Skeletal muscle satellite cell (primary cell): ENCODE results near the gene NOXRED1. TPM values are rescaled to one million over a fixed set of nuclear protein-coding genes. Genes with fewer than 3 reads are reported as not detected.

Experiments used
- H3K27me3 ChIP-seq: 2 replicates; pipeline ENCODE4 v1.7.0; 2013; ENCODE audit warnings: low read length; ENCODE audit not compliant: control insufficient read depth, insufficient read depth
- H3K36me3 ChIP-seq: 2 replicates; pipeline ENCODE4 v1.7.0; 2013; ENCODE audit warnings: mild to moderate bottlenecking, control low read depth, low read length; ENCODE audit not compliant: insufficient read depth
- H3K4me1 ChIP-seq: 2 replicates; pipeline ENCODE4 v1.7.0; 2013; ENCODE audit warnings: low read length; ENCODE audit not compliant: control insufficient read depth, insufficient read depth
- H3K4me2 ChIP-seq: 2 replicates; pipeline ENCODE4 v1.7.0; 2013; ENCODE audit warnings: mild to moderate bottlenecking, low read length
- H3K4me3 ChIP-seq: 2 replicates; pipeline ENCODE4 v1.7.0; 2013; ENCODE audit warnings: low read length
- H3K9ac ChIP-seq: 2 replicates; pipeline ENCODE4 v1.7.0; 2013; ENCODE audit warnings: mild to moderate bottlenecking, low read depth, low read length, moderate library complexity
- H3K9me3 ChIP-seq: replicated peaks from 2 replicates; pipeline ENCODE4 v1.7.0; 2013; ENCODE audit warnings: mild to moderate bottlenecking, control low read depth, low read length
- small RNA-seq: library from RNA; depleted of rRNA; stranded (forward); fragments of <200 nt; gene quantifications from one replicate; pipeline ENCODE3, GENCODE V24; 2012

Gene NOXRED1

DNA sequence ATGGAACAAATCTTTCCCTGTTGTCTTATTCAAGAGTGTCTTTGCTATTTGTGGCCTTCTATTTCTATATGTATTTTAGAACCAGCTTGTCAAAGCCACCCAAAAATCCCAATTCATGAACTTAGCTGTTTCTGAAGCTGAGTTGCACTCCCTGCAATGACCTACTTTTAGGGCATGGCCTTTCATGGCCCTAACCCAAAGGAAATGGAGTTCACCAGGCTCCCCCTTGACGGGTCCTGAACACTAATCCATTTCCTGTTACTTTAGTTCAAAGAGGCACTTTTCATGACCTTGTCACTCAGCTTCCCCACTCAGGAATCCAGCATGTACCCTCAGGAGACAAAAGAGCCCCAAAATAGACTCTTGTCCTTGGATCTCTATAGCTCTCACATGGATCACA is 54.0 kb downstream of the NOXRED1 start:
- H3K4me3 ChIP-seq, result no peak overlapping the region
- peaks cover 14% of the 10 kb centered on the region for H3K4me1 ChIP-seq
- no peak overlapping the region for H3K9ac ChIP-seq
- no peaks in the 10 kb centered on the region for H3K36me3 ChIP-seq
- H3K9me3 ChIP-seq, result no peaks in the 10 kb centered on the region
- no peak overlapping the region for H3K4me2 ChIP-seq
- H3K27me3 ChIP-seq, result no peaks in the 10 kb centered on the region

DNA sequence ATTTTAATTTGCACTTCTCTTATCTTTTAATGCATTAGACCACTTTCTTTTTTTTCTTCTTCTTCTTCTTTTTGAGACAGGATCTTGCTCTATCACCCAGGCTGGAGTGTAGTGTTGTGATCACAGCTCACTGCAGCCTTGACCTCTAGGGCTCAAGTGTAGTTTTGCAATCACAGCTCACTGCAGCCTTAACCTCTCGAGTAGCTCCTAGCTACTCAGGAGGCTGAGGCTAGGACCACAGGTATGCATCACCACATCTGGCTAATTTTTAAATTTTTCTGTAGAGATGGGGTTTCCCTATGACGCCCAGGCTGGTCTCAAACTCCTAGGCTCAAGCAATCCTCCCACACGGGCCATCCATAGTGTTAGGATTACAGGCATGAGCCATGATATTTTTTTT is 59.2 kb downstream of the NOXRED1 start:
- Histone ChIP-seq H3K36me3 (no peaks in the 10 kb centered on the region), H3K27me3 (no peaks in the 10 kb centered on the region), H3K4me2 (no peak overlapping the region), H3K4me1 (no peaks in the 10 kb centered on the region), H3K9me3 (no peaks in the 10 kb centered on the region), H3K9ac (no peak overlapping the region), H3K4me3 (no peak overlapping the region)

DNA sequence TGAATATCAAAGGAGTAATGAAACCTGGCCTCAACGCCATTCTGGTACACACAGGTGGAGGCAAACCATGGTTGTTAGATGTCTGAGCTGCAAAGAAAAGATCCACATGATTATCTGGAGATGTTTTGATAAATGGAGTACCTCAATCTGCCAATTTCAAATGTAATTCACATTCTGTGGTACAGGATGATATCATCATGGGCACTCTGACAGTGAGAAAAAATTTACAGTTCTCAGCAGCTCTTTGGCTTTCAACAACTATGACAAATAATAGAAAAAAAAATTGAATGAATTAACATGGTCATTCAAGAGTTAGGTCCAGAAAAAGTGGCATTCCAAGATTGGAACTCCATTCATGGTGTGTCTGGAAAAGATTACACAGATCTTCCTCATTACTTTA is 63.7 kb downstream of the NOXRED1 start:
- no peaks in the 10 kb centered on the region for H3K9me3 ChIP-seq
- H3K4me1 ChIP-seq, result no peaks in the 10 kb centered on the region
- H3K27me3 ChIP-seq, result no peaks in the 10 kb centered on the region
- no peak overlapping the region for H3K4me2 ChIP-seq
- no peaks in the 10 kb centered on the region for H3K36me3 ChIP-seq
- no peak overlapping the region for H3K9ac ChIP-seq
- no peak overlapping the region for H3K4me3 ChIP-seq

DNA sequence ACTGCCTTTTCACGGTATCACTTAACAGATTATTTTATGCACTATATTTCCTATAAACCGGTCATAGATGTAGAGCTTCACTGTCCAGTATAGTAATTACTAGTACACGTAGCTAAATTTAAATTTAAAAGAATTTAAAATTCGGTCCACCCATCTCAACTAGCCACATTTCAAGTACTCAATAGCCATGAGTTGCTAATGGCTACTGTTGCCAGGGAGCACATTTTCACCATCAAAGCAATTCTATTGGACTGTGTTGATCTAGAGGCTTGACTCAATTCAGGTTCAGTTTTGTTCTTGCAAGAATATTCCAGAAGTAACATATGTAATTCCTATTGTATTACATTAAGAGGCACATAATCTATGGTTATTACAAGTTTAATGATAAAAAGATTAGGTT is 66.4 kb downstream of the NOXRED1 start:
- no peak overlapping the region for H3K4me3 ChIP-seq
- H3K9ac ChIP-seq, result no peak overlapping the region
- no peaks in the 10 kb centered on the region for H3K36me3 ChIP-seq
- no peaks in the 10 kb centered on the region for H3K27me3 ChIP-seq
- H3K9me3 ChIP-seq, result no peaks in the 10 kb centered on the region
- H3K4me2 ChIP-seq, result no peak overlapping the region
- no peaks in the 10 kb centered on the region for H3K4me1 ChIP-seq

DNA sequence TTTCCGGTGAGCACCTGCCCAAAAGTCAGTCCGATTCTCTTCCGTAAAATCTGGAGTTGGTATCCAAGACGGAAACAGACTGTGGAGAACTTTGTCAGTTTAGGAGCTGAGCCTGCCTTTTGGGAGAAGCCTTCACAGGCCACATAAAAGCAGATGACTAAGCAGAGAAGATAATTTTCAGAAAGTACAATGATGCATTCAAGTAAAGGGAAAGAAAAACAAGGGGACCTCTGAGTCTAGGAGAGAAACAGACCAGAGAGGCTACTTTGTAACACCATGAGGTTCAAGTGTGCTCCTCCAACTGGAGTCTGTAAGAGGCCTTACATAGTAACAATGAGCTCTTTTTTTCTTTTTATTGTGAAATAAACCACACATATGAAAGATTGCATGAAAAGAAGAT is 67.5 kb downstream of the NOXRED1 start:
- no peak overlapping the region for H3K9ac ChIP-seq
- no peaks in the 10 kb centered on the region for H3K4me1 ChIP-seq
- no peaks in the 10 kb centered on the region for H3K36me3 ChIP-seq
- H3K4me3 ChIP-seq, result no peak overlapping the region
- no peaks in the 10 kb centered on the region for H3K27me3 ChIP-seq
- H3K4me2 ChIP-seq, result no peak overlapping the region
- H3K9me3 ChIP-seq, result no peaks in the 10 kb centered on the region

DNA sequence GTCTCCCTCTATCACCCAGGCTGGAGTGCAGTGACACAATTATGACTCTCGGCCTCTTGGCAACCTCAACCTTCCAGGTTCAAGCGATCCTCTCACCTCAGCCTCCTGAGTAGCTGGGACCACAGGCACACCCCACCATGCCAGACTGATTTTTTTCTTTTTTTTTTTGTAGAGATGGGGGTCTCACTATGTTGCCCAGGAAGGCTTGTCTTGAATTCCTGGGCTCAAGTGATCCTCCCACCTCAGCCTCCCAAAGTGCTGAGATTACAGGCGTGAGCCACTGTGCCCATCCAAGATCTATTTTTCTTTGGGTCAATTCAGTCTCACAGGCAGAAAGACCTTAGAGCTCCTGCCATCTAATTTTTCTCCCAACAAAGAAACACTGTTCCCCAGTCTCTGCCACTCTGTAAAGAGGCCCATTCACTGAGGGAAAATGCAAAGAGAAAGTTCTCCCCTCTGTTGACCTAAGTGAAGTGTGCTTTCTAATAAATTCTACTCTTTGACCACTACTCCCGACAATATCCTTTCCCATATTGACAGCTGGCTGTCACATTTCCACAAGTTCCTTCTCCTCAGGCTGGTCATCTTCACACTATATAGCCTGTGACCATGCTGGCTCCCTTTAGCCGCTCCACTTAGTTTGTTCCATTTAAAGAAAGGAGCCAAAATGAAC is 69.7 kb downstream of the NOXRED1 start:
- Histone ChIP-seq H3K4me1 (no peaks in the 10 kb centered on the region), H3K4me2 (no peak overlapping the region), H3K27me3 (no peaks in the 10 kb centered on the region), H3K9me3 (no peaks in the 10 kb centered on the region), H3K4me3 (no peak overlapping the region), H3K36me3 (no peaks in the 10 kb centered on the region), H3K9ac (no peak overlapping the region)

DNA sequence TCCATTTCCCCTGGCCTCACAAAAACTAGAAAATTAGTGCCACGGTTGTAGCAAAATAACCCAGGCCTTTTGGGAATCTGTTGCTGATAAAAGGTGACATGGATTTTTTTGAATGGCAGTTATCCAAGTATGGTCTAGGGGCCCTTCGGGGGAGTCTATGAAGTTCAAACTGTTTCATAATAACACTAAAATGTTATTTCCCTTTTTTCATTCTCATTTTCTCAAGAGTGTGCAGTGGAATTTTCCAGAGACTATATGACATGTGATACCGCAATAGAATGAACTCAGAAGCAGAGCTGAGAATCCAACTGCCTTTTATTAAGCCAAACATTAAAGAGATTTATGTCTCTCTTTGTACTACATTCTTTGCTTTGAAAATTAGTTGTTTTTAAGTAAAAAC is 75.6 kb downstream of the NOXRED1 start:
- no peak overlapping the region for H3K4me2 ChIP-seq
- no peaks in the 10 kb centered on the region for H3K36me3 ChIP-seq
- no peaks in the 10 kb centered on the region for H3K27me3 ChIP-seq
- H3K9ac ChIP-seq, result no peak overlapping the region
- H3K9me3 ChIP-seq, result no peaks in the 10 kb centered on the region
- no peak overlapping the region for H3K4me3 ChIP-seq
- no peaks in the 10 kb centered on the region for H3K4me1 ChIP-seq

DNA sequence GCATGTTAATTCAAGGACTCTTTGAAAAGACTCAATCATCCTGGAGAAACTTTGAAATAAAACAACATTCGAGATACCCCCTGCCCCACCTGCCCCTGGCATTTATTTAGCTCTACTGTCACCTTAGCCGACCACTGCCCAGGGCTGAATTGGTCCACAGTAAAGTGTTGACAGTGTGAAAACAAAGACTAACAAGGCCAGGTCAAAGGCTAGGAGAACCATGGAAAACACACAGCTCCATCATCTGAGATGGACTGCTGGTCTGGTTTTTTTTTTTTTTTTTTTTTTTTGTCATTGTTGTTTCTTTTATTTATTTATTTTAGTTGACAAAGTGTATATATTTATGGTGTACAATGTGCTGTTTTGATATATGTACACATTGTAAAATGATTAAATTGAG is 76.8 kb downstream of the NOXRED1 start:
- no peaks in the 10 kb centered on the region for H3K27me3 ChIP-seq
- H3K9me3 ChIP-seq, result no peaks in the 10 kb centered on the region
- no peaks in the 10 kb centered on the region for H3K4me1 ChIP-seq
- H3K4me3 ChIP-seq, result no peak overlapping the region
- H3K9ac ChIP-seq, result no peak overlapping the region
- no peaks in the 10 kb centered on the region for H3K36me3 ChIP-seq
- H3K4me2 ChIP-seq, result no peak overlapping the region

DNA sequence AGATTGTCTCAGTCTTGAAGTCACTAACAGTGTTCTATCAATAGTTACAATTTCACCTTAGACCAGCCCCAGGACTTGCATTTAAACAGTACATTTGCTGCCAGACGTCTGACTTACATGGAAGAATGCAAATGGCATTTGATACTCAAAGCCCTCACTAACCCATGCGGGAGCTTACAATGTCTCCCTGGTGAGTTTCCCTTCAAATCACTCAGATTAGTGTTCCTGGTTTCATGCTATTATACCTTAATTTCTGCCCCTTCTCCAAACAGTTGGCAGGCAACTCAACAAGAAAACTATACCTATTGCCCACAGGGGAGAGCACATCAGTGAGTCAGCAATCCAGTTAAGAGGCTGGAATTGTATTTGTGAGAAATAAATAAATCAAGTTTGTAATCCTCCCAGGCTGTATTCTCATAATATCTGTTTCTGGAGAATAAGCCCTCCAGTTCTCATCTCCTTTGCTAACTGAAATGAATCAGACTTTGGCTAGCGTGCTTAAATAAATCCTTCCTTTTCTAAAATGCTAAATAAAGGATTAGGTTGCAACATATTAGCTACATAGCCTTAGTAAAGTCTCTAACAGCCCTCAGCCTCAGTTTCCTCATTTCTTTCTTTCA is 78.8 kb downstream of the NOXRED1 start:
- Histone ChIP-seq H3K4me2 (no peak overlapping the region), H3K4me1 (peaks cover 3% of the 10 kb centered on the region), H3K9ac (no peak overlapping the region), H3K4me3 (no peak overlapping the region), H3K27me3 (no peaks in the 10 kb centered on the region), H3K9me3 (no peaks in the 10 kb centered on the region), H3K36me3 (no peaks in the 10 kb centered on the region)

Small RNAs within 50 kb of the gene (small RNA-seq; reads per million reads assigned to genes)
- gene RF00404, result not detected
